22Rv1 (cell line): ENCODE results near the gene ATG2B.

ENCODE experiments used
- H3K27ac ChIP-seq: fragments of 450-650 bp; 2 replicates; pipeline ENCODE4 v1.5.1; 2017
- ZFX ChIP-seq: fragments of 450-650 bp; IDR thresholded peaks from 2 replicates; pipeline ENCODE4 v1.6.1; 2017; ENCODE audit warnings: antibody characterized with exemption, borderline replicate concordance
- TF ChIP-seq, protein P1 (sequence below): fragments of 450-650 bp; IDR thresholded peaks from 2 replicates; pipeline ENCODE4 v1.5.1; 2017; ENCODE audit warnings: mild to moderate bottlenecking

ATG2B gene

DNA sequence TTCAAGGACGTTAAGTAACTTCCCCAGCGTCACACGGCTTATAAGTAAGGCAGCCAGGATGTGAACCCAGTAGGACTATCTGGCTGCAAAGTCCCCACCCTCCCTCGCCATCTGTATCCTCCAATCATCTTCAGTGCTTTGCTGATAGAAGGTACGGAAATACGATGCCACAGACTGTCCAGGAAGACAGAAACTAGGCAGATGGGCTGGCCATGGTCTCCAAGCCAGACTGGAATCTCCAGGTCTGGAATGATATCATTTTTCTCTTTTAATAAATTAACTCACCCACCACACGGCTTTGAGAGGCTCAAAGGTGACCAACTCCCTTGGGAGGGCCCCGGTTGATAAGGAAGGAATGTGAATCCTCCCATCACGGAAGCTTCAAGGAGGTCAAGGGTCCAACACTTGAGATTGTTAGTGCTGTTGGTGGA is 123.4 kb downstream of the ATG2B start:
- H3K27ac ChIP-seq: no peak overlapping the region

DNA sequence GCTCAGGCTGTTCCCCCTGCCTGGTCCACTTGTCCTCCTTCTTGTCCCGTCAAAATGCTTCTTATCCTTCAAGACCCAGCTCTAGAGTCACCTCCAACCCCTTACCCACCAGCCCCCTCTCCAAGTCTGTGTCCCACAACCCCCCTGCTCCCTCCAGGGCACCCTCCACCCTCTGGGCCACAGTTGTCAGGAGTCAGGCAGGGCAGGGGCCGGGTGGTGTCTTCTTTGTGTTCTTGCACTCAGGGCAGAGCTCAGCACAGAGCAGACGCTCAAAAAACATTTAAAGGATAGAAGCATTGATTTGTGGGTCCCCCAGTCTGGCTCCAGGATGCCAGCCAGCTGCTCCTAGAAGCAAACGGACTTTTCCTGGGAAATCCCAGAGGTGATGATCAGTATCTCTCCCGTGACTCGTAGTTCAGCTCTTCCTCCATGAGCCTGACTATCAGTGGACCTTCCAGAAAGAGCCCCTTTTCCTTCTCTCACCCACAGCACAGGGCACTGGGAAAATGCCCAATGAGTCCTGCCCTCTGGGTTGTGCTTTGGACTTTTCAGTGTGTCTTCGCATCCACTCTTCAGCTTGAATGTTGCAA is 124.4 kb downstream of the ATG2B start:
- H3K27ac ChIP-seq: no peak overlapping the region
- TF ChIP-seq ZFX: no peak
- TF ChIP-seq, protein P1, sequence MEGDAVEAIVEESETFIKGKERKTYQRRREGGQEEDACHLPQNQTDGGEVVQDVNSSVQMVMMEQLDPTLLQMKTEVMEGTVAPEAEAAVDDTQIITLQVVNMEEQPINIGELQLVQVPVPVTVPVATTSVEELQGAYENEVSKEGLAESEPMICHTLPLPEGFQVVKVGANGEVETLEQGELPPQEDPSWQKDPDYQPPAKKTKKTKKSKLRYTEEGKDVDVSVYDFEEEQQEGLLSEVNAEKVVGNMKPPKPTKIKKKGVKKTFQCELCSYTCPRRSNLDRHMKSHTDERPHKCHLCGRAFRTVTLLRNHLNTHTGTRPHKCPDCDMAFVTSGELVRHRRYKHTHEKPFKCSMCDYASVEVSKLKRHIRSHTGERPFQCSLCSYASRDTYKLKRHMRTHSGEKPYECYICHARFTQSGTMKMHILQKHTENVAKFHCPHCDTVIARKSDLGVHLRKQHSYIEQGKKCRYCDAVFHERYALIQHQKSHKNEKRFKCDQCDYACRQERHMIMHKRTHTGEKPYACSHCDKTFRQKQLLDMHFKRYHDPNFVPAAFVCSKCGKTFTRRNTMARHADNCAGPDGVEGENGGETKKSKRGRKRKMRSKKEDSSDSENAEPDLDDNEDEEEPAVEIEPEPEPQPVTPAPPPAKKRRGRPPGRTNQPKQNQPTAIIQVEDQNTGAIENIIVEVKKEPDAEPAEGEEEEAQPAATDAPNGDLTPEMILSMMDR: no peak

More for the DNA sequence above, 123.4 kb downstream of the ATG2B start:
- TF ChIP-seq ZFX: no peak
- TF ChIP-seq, protein P1: no peak

DNA sequence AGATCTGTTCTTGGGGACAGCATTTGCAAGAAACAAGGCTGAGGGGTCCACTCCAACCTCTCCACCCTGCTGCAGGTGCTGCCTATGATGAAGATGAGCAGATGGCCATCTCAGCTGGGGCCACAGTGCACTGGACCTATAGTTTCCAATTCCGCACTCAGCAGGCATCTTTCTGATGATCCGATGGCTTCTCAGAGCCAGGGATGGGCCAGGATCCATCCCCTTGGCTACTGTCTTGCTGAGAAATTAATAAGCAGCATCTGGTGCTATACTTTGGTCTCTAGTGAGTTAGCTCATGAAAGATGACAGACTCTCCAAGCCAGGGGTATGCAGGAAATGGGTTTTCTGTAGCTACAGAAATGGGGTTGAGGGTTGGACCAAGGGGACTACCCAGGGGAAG is 125.5 kb downstream of the ATG2B start:
- no peak overlapping the region for H3K27ac ChIP-seq
- TF ChIP-seq ZFX: no peak
- TF ChIP-seq, protein P1: no peak

DNA sequence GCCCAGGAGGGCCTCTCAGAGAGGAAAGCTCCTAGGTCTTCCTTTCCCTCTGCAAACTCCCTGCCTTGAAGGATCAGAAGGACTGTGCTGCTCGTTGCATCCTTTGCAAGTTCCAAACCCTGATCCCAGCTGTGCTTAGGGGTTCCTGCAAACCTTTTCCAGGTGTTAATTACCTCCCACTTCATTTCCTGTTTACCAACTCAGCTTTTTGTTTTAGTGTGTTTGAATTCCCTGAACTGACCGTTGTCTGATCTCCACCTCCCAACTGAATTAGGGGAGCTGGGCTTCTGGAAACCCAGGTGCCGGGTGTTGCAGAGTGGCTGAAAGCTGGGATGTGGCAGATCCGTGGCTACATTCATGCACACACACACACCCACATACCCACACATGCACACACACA is 127.7 kb downstream of the ATG2B start:
- no peak overlapping the region for H3K27ac ChIP-seq
- TF ChIP-seq, protein P1: no peak
- no peak for TF ChIP-seq ZFX

DNA sequence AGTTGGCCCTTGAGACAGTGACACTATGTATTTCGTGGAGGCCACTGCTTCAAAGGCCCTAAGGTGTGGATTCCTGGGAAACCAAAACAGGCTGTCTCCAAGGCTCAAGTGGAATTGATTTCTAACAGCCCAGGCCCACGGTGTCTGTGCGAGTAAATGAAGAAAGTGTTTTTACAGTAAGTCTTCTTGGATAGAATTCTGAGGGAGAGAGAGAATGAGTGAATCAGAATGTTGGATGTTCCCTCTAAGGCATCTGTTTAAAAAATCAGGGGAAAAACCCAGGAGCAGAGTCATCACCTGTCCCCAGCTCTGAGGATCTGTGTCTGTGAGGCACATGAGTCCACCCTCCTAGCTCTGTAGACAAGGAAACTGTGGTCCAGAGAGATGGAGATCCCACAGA is 129.5 kb downstream of the ATG2B start:
- H3K27ac ChIP-seq: no peak overlapping the region
- TF ChIP-seq, protein P1: no peak
- no peak for TF ChIP-seq ZFX

DNA sequence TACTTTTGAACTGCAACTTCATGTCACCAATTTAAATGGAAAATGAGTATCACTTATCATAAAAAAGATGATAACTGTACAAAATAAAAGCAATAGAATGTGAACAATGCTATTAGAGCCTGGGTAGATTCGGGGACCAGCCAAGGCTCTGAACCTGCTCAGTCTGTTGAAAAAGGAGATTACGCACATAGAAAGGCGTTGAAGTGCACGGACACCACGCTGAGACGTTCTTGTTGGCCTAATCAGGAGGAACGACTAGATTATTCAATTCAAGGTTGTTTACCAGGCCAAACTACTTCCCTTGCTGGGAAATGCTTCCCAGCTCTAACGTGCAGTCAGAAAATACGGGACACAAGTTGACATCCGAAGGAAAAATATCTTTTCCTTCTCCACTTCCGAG is 130.6 kb downstream of the ATG2B start:
- TF ChIP-seq, protein P1: no peak
- TF ChIP-seq ZFX: no peak

DNA sequence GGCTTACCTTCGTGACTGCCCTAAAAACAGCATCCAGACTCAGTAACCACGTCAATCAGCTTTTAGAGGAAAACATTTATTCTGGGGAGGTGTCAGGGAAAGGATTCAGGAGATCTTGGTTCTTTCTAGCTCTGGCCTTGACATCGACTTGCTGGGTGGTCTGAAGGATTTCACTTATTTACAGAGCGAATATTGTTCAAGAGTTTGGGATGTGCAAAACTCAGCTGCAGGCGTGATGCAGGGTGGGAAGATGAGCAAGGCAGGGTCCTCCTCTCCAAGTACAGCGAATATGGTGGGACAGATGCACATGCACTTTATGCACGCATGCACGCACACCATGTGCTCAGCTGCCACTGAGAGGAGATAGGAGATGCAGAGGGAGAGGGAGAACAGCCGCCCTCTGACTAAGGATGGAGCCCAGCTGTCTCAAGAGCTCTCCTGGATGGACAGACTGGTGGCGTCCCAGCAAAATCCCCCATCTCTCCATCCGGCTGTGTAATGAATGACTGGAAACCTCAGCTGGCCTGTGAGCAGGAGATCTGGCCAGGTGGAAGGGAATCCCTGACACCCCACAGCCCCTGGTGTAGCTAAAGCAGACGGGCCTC is 131.5 kb downstream of the ATG2B start:
- no peak for TF ChIP-seq ZFX
- TF ChIP-seq, protein P1: no peak

More for the DNA sequence above, 130.6 kb downstream of the ATG2B start:
- H3K27ac ChIP-seq: no peak overlapping the region

More for the DNA sequence above, 131.5 kb downstream of the ATG2B start:
- no peak overlapping the region for H3K27ac ChIP-seq
